Mucosa of descending colon (tissue), 3 donors: Measurements from ENCODE around the gene CNGA4. TPM values are rescaled to one million over a fixed set of nuclear protein-coding genes. Genes with fewer than 3 reads are reported as not detected.
A peak's percentile ranks its signal among the peaks of the same experiment; 100 is the strongest.

Experiments
- ATAC-seq: fragments of 200-7000 bp; cut with Tn5 transposase; one replicate; pipeline ENCODE4 v1.9.1; 2020; ENCODE audit warnings: mild to moderate bottlenecking, moderate library complexity
- DNase-seq, 3 donors: peaks; one replicate each; pipeline ENCODE4 v3.0.0-alpha.2; 2020
- H3K36me3 ChIP-seq: fragments of 200-600 bp; one replicate; pipeline ENCODE4 v1.8.0; 2021; ENCODE audit warnings: low read depth, mild to moderate bottlenecking
- H3K4me1 ChIP-seq: fragments of 200-600 bp; one replicate; pipeline ENCODE4 v1.8.0; 2021; ENCODE audit warnings: low read depth, mild to moderate bottlenecking
- H3K4me3 ChIP-seq: fragments of 200-600 bp; one replicate; pipeline ENCODE4 v1.8.0; 2021; ENCODE audit warnings: mild to moderate bottlenecking
- H3K9me3 ChIP-seq: fragments of 200-600 bp; one replicate; pipeline ENCODE4 v1.8.0; 2021; ENCODE audit warnings: mild to moderate bottlenecking
- CTCF ChIP-seq: fragments of 200-600 bp; IDR thresholded peaks from one replicate; pipeline ENCODE4 v1.8.0; 2022; ENCODE audit warnings: antibody characterized with exemption, mild to moderate bottlenecking
- intact Hi-C, 2 donors: fragments of 100-400 bp; cut with DNase I in 1 of 2; cut with micrococcal nuclease in 1 of 2; formaldehyde crosslinking; loops; one replicate each; pipeline versions ENCODE4 v1.11.0 to v1.11.1; 2022; cut with DNase I, micrococcal nuclease
- total RNA-seq, 3 donors: library from RNA; stranded (reverse); fragmentation: NEBNext Ultra II Directional in 2 of 3; extraction: Animal tissue kit (Norgen Biotek cat#: 25700) in 2 of 3; gene quantifications; one replicate each; pipeline versions ENCODE4 v1.2.1 to v1.2.4, GENCODE V29; 2021 to 2023
- donor health status: DM: no; HTN: no; CAD: no; lungs with moderate emphysema.
- donor health status: DM: no; HTN: no; CAD: no.
- donor health status: DM: no; HTN: yes; CAD: no.

CNGA4 gene
- total RNA-seq, 3 donors from 2014 or later, result 0.20 to 0.22 TPM; not detected in 1

GRCh38 chr11:6251990-6252473 lies 13.1 kb downstream of the CNGA4 start:
- no peaks in the 10 kb centered on the region for H3K9me3 ChIP-seq
- H3K4me3 ChIP-seq, result no peak overlapping the region
- no peak for TF ChIP-seq CTCF
- intact Hi-C loops, result no loop called here
- H3K36me3 ChIP-seq, result no peaks in the 10 kb centered on the region
- ATAC-seq, result peak; percentile 69
- DNase-seq, result peak in 1 of 3 donors; percentile 22
- H3K4me1 ChIP-seq, result no peaks in the 10 kb centered on the region

- intact Hi-C loops, result no loop called here
- no peak for TF ChIP-seq CTCF
- H3K9me3 ChIP-seq, result no peaks in the 10 kb centered on the region
- DNase-seq, result no peak
- no peaks in the 10 kb centered on the region for H3K4me1 ChIP-seq
- no peak for ATAC-seq
- no peaks in the 10 kb centered on the region for H3K36me3 ChIP-seq
- H3K4me3 ChIP-seq, result no peak overlapping the region
These were observed 14.3 kb downstream of the CNGA4 start for GRCh38 chr11:6253197-6253596.

- ATAC-seq (no peak), DNase-seq (no peak)
- TF ChIP-seq CTCF, result no peak
- intact Hi-C loops, result no loop called here
- H3K9me3 ChIP-seq, result no peaks in the 10 kb centered on the region
- H3K4me1 ChIP-seq, result peaks cover 6% of the 10 kb centered on the region
- H3K36me3 ChIP-seq, result no peaks in the 10 kb centered on the region
- no peak overlapping the region for H3K4me3 ChIP-seq
These were observed 19.3 kb downstream of the CNGA4 start for GRCh38 chr11:6258141-6258540.

- TF ChIP-seq CTCF, result no peak
- Histone ChIP-seq H3K36me3 (no peaks in the 10 kb centered on the region), H3K4me3 (no peak overlapping the region), H3K9me3 (no peaks in the 10 kb centered on the region), H3K4me1 (peaks cover 6% of the 10 kb centered on the region)
- ATAC-seq (peak; percentile 16), DNase-seq (no peak)
- intact Hi-C loops, result no loop called here
These were observed 19.7 kb downstream of the CNGA4 start for GRCh38 chr11:6258571-6259081.

GRCh38 chr11:6260207-6260726 lies 21.4 kb downstream of the CNGA4 start:
- DNase-seq, result no peak
- TF ChIP-seq CTCF, result no peak
- Histone ChIP-seq H3K4me3 (no peak overlapping the region), H3K36me3 (no peaks in the 10 kb centered on the region), H3K9me3 (no peaks in the 10 kb centered on the region), H3K4me1 (peaks cover 6% of the 10 kb centered on the region)
- intact Hi-C loops, result no loop called here
- no peak for ATAC-seq
